Endometrial microvascular endothelial cells (primary cell): ENCODE measurements around the gene CD44. TPM values are rescaled to one million over a fixed set of nuclear protein-coding genes. Genes with fewer than 3 reads are reported as not detected.

ENCODE experiments used
- in situ Hi-C: cut with HindIII; loops from 2 replicates; pipeline ENCODE4 v1.10.0; 2017; ENCODE audit warnings: low sequenced_read_pairs, low pct_unique_long_range_greater_than_20kb; ENCODE audit errors: inconsistent ontology term
- total RNA-seq: library from RNA; depleted of rRNA; stranded (reverse); fragments of >200 nt; gene quantifications from one replicate; pipeline ENCODE4 v1.2.3, GENCODE V29; 2015; ENCODE audit errors: inconsistent ontology term

Gene CD44
- total RNA-seq, 1 donor from 2014 or later = 258 TPM

- in situ Hi-C loops = no loop called here
Observed at GRCh38 chr11:35265755-35266454, 126.9 kb downstream of the CD44 start.

DNA sequence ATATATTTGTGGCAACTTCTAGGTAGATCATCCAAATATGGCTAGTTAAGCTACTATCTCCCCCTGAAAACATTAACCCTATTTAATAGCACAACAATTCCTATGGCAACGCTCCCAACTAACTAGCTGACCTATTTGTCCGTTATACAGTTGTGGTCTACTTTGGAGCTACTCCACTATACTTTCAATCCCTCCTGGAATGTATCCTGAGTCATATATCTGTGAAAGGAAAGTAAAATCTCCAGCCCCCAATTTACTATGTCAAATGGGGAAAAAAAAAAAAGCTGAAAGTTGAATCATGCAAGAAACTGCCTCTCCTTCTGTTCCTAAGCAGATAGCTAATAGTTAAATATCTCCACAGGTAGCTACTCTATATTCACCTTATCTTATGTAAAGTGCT lies 128.5 kb downstream of the CD44 start:
- in situ Hi-C loops = no loop called here

DNA sequence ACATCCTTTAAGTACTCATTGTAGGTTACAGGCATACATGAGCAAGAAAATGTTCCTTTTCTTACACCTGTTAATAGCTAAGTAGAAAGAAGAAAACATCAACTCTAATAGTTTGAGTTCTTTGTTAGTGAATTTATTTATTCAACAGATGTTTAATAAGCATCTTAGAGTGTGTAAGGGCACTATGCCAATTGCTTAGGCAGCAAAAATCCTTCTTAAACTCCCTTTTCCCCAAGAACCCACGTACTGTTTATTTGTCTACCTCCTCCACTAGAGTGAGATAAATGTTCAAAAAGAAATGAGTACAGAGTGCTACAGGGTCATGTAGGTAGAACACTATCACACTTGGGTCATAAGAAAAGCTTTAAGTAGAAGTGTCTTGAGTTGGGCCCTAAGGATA lies 131.4 kb downstream of the CD44 start:
- in situ Hi-C loops = no loop called here

GRCh38 chr11:35271031-35271430 lies 132.1 kb downstream of the CD44 start:
- in situ Hi-C loops = no loop called here

- in situ Hi-C loops = no loop called here
Observed at GRCh38 chr11:35272391-35272902, 133.5 kb downstream of the CD44 start.

GRCh38 chr11:35274909-35275785 lies 136.2 kb downstream of the CD44 start:
- in situ Hi-C loops = no loop called here

- in situ Hi-C loops = no loop called here
Observed at GRCh38 chr11:35275786-35276170, 136.8 kb downstream of the CD44 start.

GRCh38 chr11:35276396-35277145 lies 137.6 kb downstream of the CD44 start:
- in situ Hi-C loops = no loop called here

DNA sequence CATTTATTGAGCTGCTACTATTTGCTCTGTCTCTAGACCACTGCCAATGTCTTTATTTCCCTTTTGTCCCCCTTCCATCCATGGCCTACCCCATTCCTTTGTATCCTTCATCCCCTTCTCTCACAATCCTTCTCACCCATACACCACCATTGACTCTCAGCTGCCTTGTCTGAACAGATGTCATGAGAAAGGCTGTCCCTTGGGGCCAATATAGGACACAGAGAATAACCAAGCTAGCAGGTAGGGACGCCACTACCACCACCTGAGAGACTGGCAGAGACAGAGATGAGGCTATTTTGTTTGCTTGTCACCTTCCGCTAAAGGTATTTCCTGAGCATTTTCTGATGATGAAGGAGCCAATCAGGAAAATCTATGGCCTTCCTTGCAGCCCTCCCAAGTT lies 138.9 kb downstream of the CD44 start:
- in situ Hi-C loops = no loop called here

DNA sequence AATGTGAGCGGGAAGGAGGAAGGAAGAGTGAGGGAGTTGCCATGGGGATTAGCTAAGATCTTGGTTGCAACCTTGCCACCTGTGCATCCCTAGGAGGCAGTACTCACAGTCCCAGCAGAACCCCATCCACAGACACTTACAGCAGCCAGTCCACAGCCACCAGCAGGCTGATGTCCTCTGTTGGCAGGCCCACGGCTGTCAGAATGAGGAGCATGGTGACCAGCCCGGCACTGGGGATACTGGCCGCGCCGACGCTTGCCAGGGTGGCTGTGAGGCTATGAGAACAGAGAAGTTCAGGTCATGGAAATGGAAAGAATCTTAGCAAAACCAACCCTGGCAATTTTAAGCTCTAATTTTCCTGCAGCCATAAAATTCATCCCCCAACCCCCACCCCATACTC lies 141.8 kb downstream of the CD44 start:
- in situ Hi-C loops = no loop called here

- in situ Hi-C loops = no loop called here
Observed at GRCh38 chr11:35281169-35281688, 142.3 kb downstream of the CD44 start.

Other genes starting within 250 kb of the CD44 start
- 29.3 TPM for gene APIP, start 222.8 kb upstream of the CD44 start, total RNA-seq
- 28.3 TPM for gene PDHX, start 222.6 kb upstream of the CD44 start, total RNA-seq